GM21825 (cell line): ENCODE results near the gene COQ8A.
A peak's percentile ranks its signal among the peaks of the same experiment; 100 is the strongest.

Experiments
- ATAC-seq: cut with Tn5 transposase; IDR thresholded peaks from one replicate; pipeline ENCODE4 v1.9.1; 2021; ENCODE audit warnings: mild to moderate bottlenecking, moderate library complexity; ENCODE audit not compliant: unreplicated experiment

COQ8A gene

DNA sequence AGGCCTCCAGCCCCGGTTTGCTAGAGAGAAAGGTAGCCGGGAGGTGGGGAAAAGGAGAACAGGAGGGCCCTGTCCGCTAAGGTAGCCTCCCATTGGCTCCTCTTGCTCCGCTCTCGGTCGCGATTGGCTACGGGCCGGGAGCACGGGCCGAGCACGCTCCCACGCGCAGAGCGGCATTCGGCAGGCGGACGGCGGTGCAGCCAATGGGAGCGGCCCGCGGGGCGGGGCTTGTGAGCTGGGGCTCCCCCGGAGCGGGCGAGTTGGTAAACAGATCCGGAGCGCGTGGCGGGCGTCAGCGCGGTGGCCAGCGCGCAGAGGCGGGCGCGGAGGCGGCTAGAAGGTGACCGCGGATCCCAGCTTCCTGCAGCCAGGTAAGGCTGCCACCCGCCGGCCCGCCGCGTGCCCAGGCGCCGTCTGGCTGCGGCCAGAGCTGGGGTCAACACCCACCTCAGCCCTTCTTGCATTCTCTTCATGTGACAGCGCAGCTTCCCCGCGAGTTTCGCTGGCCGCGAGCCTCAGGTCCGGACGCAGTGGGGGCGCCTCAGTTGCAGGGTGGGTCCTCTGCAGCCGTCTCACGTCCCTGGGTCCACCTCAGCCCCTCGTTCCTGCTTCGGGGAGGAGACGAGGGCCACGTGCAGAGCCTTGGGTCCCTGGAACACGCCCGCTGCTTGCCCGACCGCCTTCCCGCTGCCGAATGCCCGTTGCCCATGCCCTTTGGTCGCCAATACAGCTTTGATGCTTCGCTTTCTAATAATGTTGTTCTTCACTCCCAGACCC, at the start of gene COQ8A:
COQ8A (plus strand) TSS at position 266 of the 777 bp plus-strand sequence. CDS start 21,092 bp downstream, outside the sequence.
- peak; percentile 95 for ATAC-seq

DNA sequence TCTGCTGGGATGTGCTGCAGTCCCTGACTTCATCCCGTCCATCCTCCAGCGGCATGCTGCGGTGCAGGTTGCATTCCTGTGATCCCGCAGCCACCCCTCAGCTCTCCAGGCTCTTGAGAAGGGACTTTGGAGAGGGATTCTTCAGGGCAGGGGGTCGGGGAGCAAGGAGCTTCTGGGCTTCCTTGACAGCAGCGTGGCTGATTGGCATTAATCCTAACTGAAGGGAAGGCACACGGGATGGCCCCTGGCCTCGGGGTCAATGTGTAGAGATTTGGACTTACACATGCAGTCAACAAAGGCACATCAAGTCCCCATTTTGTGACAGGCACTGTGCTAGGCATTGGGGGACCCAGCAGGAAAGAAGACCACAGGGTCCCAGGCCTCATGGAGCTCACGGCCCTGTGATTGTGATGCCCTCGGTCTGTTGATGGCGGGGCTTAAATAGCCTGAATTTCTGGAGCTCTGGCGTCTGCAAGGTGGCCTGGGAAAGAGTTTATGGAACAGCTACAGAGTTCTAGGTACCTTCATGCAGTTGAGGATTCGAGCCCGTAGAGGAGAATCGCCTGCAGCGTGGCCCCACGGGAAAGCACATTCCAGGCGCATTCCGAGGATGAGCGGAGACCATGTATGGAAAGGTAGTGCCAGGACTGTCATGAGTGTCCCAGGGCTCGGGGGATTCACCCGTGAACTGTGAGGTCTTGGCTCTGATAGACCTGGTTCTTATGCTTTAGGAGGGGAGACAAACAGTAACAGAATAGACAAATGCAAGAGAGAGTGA, 49.6 kb upstream of the COQ8A start:
- no peak for ATAC-seq

DNA sequence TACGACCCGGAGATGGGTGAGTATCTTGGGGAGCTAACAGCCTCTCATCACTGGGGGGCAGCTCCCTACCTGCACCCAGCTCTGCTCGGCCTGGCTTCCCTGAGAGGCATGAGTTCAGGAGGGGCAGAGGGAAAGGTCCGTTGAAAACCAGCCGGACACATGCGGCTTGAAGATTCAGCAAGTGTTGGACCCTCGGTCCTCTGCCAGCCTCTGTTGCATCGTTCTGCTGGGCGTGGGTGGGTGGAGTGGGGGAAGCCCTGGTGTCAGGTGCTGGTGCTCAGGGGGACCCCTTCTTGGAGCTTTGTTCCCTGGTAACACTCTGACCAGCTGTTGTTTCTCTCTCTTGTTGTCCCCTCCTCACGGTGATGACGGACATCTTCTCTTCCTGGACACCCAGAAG, 48.7 kb upstream of the COQ8A start:
- ATAC-seq, result no peak

DNA sequence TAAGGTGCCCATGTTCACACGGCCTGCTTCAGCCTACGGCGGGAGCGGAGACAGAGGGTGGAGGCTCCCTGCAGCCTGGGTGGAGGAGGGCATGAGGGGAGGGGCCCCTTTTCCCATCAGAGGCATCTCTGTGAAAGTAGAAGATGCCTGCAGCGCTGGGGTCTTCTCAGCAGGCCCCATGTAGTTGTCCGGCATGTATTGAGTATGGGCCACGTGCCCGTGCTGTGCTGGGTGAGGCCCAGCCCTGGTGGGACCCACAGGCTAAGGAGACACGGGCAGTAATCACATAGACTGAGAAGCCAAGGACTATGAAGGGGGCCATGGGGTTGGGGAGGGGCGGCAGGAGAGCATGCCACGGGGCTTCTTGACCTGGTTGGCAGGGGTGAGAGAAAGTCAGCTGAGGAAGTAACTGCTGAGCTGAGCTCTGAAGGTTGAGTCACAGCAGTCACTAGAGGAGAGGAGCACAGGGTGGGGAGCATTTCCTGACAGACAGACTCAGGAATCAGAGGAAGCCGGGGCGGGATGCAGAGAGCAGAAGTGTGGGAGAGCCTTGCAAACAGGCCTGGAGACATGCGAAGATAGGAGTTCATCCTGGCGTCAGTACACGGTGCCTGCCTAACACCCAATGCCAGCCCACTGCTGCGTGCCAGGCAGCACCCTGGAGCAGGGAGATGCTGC, 48.1 kb upstream of the COQ8A start:
- ATAC-seq, result no peak

DNA sequence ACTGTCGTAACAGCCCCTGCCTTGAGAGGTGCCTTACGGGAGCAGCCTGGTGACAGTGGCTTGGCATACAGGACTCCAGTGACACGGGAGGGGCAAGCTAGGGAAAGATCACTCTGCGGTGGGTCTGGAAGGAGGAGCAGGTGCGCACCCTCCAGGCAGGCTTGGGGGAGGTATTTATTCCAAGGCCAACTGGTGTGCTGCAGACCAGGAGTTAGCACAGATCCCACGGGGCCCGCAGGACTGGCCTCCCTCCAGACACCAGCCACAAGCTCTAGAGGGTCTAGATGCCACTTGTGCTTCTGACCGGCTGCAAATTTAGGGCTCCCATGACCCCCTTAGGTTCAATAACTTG, 47.6 kb upstream of the COQ8A start:
- ATAC-seq, result no peak

DNA sequence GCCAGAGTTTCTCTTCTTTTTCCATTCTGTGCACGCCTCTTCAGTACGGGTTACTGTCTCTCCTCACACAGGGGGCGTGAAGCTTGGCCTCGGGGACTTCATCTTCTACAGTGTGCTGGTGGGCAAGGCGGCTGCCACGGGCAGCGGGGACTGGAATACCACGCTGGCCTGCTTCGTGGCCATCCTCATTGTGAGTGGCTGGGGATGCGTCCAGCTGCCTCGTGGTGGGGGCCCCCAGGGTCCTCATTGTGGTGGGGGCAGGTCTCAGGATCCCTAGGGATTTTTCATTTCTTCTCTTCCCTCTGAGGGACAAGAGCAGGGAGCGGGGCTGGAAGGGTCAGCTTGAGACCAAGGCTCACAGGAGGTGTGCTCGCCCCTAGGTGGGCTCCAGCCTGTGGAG, 46.2 kb upstream of the COQ8A start:
- ATAC-seq, result no peak

DNA sequence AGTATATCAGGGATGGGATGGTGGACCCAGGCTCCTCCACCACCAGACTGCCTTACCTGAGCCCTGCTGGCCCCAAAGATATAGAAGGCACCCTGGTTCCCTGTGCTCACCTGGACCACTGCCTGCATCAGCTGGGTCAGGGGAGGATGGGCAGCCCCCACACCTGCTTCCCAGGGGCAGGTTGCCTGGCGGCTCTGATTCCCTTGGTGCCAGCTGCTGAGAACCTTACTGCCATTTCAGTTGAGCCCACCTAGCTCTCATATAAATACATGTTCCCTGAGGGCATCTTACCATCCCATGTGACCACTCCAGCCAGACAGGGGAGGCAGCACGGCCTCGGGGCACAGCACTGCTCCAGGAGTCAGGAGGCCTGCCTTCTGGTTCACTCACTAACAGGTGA, 45.3 kb upstream of the COQ8A start:
- no peak for ATAC-seq

DNA sequence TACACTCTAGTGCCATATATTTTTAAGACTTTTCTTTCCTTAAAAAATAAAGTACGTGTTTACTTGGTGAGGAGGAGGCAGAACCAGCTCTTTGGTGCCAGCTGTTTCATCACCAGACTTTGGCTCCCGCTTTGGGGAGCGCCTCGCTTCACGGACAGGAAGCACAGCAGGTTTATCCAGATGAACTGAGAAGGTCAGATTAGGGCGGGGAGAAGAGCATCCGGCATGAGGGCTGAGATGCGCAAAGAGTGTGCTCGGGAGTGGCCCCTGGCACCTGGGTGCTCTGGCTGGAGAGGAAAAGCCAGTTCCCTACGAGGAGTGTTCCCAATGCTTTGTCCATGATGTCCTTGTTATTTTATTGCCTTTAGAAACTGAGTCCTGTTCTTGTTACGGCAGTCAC, 44.5 kb upstream of the COQ8A start:
- ATAC-seq, result no peak

DNA sequence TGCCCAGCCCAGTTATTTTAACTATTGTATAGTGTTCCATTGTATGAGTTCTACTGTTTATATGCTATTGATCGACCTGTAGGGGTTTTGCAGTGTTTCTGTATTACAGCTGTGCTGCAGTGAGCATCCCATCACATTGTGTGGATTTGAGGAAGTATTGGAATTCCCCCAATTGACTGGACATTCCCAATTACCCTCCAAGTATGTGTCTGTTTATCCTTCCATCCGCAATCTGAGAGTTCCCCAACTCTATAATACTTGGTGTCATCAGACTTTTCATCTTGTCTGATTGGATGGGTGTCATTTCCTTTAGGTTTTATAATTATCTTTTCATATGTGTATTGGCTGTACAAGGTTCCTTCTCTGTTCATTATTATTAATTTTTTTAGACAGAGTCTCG, 41.8 kb upstream of the COQ8A start:
- ATAC-seq, result no peak

DNA sequence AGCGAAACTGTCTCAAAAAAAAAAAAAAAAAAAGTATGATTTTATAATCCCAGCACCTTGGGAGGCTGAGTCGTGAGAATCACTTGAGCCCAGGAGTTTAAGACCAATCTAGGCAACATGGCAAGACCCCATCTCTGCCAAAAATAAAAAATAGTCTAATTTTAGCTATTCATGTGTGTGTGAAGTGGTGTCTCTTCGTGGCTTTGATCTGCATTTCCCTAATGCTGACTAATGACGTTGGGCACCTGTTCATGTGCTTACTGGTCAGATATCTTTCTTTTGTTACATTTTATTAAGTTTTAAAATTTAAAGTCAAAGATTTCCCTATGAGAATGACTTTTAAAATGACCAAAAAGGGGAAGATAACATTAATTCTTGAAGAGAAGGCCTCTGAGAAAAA, 38.7 kb upstream of the COQ8A start:
- ATAC-seq, result no peak

DNA sequence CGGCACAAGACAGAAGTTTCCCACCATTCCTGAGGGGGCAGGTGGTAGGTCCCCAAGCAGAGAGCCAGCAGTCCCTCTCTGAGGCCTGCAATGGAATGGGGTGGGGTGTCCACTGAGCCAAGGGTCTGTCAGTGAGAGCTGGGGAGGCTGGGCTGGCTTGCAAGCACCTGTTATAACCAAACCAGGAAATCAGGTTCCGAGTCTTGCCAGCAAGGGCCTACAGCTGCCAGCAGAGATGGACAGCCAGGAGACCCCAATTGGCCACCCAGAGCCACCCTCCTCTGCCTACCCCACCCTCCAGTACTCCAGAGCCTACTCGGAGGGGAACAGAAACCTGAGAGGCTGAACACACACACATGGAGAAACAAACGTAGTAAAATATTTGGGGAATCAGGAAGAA, 37.5 kb upstream of the COQ8A start:
- ATAC-seq, result no peak

DNA sequence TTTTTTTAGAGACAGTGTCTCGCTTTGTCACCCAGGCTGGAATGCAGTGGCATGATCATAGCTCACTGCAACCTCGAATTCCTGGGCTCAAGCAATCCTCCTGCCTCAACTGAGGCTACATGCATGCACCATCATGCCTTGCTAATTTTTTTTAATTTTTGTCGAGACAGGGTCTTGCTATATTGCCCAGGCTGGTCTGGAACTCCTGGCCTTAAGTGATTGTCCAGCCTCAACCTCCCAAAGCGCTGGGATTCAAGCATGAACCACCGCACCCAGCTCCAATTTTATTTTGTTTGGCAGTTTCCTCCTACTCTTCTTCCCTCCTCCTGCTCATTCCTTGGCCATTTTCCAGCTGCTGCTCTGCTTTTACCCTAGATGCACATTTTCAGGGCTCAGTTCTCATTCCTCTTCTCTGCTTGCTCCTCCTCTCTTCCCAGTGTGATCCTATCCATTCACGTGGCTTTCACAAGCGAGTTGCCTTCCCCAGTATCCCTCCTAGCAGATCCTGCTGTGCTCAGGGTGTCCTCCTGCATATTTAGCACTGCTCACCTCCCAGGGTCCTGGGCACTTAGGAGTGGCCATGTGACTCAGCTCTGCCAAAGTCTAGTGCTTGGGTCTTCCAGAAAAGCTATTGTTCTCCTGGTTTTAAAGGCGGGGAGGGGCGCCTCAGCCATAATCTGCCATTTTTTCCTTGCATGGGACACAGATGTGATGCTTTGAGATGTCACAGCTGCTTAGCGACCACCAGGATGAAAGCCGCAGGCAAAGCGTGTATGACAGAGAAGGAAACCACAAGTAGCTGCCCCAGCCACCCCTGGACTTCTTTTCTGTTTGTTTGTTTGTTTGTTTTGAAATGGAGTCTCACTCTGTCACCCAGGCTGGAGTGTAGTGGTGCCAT, 36.0 kb upstream of the COQ8A start:
- no peak for ATAC-seq

DNA sequence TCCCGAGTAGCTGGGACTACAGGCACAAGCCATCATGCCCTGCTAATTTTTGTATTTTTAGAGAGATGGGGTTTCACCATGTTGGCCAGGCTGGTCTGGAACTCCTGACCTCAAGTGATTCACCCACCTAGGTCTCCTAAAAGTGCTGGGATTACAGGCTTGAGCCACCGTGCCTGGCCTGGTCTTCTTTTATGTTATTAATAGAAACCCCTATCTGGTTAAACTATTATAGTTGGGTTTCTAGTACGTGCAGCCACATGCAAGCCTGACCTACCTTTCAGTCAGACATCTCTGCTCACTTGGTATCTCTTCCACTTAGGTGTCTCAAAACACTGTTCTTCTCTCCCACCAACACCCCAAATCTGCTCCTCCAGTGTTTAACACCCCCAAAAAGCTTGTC, 35.3 kb upstream of the COQ8A start:
- ATAC-seq, result no peak

DNA sequence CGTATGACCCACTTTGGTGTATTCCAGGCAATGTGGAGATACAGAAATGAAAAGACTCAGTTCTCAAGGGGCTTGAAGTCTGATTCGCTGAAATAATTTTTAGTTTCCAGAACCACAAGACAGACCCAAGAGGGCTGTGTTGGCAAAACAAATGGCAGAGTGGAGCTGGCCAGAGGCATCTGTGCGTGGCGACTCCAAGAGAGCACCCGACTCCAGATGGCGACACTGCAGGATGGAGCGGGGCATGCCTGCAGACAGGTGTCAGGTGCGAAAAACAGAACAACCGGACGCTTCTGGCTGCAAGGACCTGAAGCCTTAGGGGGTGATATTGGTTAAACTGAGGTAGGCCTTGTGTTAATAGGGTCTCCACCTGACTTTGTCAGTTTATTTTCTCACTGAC, 31.7 kb upstream of the COQ8A start:
- ATAC-seq, result no peak

DNA sequence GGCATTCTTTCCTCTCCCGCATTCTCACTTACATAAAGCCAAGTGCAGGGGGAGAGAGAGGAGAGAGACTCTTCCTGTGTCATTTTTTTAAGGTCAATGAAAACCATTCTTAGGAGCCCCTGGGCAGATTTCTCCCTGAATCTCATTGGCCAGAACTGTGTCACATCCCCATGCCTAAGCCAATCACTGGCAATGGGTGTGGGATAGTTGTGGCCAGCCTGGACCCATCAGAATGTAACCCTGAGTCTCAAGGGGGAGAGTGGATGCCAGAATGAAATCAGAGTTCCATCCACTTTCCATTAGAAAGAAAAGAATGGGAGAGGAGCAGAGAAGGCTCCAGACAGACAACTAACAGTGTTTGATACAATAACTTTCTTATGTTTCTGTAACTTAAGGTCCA, 31.2 kb upstream of the COQ8A start:
- ATAC-seq, result no peak

DNA sequence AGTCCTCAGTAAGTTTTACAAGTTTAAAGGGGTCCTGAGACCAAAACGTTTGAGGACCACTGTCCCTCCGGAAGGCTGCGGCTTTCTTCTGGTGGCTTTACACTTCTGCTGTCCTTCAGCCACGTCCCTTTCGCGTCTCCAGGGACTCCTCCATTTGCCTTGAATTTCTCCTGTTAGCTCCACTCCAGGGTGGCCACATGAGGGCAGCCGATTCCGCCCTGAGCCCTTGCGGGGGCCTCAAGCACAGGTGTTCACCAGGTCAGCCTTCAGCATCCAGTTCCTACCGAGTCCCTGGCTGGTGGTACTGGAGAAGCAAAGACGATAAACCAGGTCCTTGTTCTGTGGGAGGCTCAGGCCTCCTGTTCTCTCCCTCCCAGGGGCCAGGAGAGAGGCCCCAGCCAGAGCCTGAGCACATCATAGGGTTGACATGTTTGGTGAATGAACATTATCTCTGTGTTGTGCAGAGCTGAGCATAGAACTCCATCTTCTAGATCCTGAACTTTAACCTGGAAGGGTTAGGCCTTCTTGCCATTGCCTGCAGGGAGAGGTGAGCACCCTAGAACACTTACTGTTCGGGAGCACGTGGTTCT, 27.4 kb upstream of the COQ8A start:
- ATAC-seq, result peak; percentile 57

DNA sequence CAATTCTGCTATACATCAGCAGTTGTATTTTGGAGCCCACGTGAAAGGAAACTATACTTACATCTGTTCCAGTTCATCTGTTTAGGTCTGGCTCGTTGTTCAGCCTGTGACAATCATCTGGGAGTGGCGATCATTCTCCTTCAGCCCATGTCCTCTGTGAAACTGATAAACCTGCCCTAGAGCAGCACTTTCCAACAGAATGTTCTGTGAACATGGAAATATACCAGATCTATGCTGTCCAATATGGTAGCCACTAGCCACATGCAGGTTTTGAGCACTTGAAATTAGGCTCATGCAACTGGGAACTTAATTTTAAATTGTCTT, 24.5 kb upstream of the COQ8A start:
- peak; percentile 13 for ATAC-seq

DNA sequence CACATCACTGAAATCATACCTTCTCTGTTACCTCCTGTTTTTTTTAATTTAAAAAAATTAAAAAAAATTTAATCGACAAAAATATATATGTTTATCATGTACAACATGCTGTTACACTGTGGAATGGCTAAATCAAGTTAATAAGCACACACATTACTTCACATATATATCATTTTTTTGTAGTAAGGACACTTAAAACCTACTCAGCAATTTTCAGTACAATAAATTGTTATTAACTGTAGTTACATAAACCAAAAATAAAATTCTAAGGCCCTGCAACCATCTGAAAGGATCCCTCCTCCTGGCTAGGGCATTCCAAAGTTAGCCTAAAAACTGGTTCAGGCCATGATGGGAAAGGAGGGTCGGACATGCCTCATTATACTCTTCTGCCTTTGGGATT, 23.6 kb upstream of the COQ8A start:
- no peak for ATAC-seq

DNA sequence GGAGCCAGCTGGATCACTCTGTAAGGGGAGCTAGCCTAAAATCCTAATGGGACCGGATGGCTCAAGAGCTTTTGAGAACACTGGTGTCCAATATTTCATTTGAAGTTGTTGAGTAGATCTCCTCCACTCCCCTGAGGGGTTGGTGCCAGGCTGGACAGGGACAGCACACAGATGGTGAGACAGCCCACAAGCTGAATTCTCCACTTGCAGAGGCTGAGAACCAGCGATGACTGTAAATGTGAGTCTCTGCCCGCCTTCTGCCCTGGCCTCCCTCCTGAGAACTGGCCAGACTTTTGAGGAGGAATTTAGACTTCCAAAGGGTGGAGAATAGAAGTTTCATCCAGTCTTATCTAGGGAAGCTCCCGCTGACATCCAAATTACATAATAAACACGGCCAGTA, 20.5 kb upstream of the COQ8A start:
- ATAC-seq, result no peak

DNA sequence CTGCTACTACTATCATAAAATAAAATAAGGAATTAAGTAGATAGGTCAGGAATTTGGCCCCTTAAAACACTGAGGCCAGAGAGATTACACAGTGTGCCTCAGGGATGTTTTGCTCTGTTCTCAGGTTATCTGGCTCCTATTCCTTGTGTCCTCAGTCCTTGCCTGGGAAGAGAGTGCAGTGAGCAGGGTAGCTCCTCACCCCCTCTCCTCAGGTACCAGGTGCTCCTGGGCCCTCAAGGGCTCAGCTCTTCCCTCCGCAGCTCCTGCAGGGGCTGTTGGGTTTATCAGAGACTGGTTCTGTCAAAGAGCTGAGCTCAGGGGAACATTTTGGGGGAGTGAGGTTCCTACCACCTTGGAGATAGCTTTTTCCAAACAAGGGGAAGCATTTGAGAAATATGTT, 20.1 kb upstream of the COQ8A start:
- ATAC-seq, result no peak

DNA sequence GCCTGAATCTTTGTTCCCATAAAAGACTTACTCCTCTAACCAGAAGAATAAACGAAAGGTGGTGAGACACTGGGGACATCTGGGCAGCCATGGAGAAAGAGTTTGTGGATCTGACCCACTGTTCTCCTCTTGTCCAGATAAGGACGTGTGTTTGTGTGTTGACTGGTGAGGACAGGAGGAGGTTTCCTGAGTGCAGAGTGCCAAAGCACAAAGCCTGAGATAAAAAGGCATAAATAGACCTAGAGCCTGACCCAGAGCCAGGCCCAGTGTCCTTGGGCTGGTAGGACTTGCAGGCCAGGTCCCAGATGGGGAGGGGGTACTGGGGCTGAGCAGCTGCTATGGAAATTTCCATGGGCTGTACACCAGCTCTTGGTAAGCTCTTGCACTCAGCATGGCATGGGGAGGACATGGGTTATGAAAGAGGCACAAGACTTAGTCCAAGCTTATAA, 19.6 kb upstream of the COQ8A start:
- ATAC-seq, result no peak
